ENCODE results near the gene ICAM3.

Gene ICAM3

DNA sequence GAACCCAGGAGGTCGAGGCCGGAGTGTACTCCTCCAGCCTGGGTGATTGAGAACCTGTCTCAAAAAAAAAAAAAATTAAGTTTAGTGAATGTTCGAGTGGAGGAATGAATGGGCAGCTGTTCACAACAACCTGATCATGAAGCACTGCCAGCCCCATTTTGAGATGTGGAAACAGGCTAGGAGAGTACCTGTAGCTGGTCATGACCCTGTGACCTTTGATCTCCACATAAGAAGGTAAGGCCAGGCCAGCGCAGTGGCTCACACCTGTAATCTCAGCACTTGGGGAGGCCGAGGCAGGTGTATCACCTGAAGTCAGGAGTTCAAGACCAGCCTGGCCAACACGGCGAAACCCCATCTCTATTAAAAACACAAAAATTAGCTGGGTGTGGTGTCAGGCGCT, 13.7 kb downstream of the ICAM3 start:
- TF ChIP-seq, protein P1, sequence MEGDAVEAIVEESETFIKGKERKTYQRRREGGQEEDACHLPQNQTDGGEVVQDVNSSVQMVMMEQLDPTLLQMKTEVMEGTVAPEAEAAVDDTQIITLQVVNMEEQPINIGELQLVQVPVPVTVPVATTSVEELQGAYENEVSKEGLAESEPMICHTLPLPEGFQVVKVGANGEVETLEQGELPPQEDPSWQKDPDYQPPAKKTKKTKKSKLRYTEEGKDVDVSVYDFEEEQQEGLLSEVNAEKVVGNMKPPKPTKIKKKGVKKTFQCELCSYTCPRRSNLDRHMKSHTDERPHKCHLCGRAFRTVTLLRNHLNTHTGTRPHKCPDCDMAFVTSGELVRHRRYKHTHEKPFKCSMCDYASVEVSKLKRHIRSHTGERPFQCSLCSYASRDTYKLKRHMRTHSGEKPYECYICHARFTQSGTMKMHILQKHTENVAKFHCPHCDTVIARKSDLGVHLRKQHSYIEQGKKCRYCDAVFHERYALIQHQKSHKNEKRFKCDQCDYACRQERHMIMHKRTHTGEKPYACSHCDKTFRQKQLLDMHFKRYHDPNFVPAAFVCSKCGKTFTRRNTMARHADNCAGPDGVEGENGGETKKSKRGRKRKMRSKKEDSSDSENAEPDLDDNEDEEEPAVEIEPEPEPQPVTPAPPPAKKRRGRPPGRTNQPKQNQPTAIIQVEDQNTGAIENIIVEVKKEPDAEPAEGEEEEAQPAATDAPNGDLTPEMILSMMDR (conservative IDR thresholded peaks at IDR 0.05; ENCODE audit: low read depth, low read length), result no peak
- H3K4me3 ChIP-seq (ENCODE audit: low read depth, low read length), result no peak overlapping the region
- DNase-seq (ENCODE audit: low read depth), result no peak

DNA sequence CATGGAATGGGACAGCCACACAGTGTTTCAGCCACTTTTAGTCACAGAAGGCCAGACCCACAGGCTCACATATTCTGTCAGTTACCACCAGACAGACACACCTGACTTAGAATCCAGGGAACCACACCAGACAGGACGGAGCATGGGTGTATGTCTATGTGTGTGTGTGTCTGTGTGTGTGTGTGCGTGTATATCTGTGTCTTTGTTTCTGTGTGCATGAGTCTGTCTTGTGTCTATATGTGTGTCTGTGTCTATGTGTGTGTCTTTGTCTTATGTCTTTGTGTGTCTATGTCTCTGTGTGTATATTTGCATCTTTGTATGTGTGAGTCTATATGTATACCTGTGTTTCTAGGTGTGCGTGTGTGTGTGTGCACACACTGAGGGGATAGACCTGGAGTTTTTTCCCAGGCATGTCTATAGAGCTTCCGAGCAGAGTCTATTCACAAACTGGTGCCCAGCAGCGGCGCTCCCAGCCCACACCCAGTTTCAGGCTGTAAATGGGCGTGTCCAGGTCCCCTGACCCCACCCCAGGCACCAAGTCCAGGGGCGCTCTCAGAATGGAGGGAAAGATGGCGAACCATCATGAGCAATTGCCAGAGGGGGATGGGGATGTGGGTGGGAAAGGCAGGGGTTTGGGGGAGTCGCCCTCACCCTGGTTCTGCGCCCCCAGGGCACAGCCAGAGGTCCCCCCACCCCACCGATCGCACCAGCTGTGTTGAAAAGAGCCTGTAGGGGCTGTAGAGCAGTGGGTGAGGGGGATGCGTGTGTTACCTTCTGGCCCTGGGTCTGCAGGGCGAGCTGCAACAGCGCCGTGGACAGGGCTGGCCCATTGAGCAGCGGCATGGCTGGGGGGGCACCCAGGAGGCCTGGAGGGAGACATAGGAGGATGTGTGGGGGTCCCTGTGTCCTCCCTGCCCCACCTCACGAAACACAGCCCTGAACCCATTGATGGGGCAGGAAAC, 17.3 kb downstream of the ICAM3 start:
- TF ChIP-seq, protein P1 (conservative IDR thresholded peaks at IDR 0.05; ENCODE audit: low read depth, low read length), result no peak
- DNase-seq (ENCODE audit: low read depth), result no peak
- no peak overlapping the region for H3K4me3 ChIP-seq (ENCODE audit: low read depth, low read length)

DNA sequence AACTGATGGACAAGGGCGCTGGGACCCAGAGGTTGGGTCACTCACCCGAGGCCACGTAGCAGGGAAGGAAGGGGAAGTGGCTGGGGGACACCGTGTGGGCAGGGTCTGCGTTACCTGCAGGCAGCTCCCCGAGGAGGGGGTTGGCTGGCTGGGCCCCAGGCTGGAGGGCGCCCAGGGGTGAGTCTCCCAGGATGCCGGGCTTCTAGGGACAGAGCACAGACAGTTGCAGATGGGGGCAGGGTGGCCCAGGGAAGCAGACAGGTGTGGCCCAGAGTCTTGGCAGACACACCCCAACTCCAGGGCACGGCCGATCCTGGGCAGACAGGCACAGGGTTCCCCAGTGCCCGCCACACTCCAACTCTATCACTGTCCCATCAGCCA, 18.0 kb downstream of the ICAM3 start:
- no peak overlapping the region for H3K4me3 ChIP-seq (ENCODE audit: low read depth, low read length)
- DNase-seq (ENCODE audit: low read depth), result no peak
- TF ChIP-seq, protein P1 (conservative IDR thresholded peaks at IDR 0.05; ENCODE audit: low read depth, low read length), result no peak

DNA sequence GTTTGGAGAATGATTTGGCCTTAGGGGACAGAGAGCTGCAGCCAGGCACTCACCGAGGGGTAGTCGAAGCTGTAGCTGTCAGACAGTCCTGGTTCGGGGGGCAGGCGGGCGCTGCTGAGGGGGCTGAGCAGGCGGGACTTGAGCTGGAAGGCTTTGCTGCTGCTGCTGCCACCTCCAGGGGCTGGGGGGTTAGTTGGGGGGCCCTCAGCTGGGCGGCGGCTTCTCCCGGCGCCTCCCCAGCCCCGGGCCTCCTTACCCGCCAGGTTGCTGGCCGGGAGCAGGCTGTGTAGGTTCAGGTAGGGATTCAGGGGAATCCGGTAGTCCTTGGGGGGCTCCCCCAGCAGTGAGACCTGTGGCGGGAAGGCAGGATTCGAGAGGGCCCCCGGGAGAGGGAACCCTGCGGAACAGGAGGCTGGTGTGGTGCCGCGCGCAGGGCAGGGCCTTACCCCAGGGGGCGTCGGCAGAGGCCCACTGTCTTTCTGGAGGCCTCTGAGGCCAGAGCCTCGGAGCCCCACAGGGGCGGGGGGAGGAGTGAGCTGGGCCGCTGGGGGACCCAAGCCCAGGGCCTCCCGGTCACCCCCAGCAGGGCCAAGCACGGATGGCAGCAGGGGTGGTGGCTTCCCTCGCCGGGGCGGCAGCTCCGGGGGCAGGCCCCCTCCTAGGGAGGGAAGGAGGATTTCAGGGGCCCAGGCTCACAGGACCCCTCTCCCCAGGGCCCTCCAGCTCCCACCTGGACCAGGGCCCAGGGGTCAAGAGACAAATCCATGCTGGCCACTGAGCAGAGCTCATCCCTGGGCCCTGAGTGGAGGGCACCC, 18.6 kb downstream of the ICAM3 start:
- no peak for DNase-seq (ENCODE audit: low read depth)
- TF ChIP-seq, protein P1 (conservative IDR thresholded peaks at IDR 0.05; ENCODE audit: low read depth, low read length), result no peak
- no peak overlapping the region for H3K4me3 ChIP-seq (ENCODE audit: low read depth, low read length)

DNA sequence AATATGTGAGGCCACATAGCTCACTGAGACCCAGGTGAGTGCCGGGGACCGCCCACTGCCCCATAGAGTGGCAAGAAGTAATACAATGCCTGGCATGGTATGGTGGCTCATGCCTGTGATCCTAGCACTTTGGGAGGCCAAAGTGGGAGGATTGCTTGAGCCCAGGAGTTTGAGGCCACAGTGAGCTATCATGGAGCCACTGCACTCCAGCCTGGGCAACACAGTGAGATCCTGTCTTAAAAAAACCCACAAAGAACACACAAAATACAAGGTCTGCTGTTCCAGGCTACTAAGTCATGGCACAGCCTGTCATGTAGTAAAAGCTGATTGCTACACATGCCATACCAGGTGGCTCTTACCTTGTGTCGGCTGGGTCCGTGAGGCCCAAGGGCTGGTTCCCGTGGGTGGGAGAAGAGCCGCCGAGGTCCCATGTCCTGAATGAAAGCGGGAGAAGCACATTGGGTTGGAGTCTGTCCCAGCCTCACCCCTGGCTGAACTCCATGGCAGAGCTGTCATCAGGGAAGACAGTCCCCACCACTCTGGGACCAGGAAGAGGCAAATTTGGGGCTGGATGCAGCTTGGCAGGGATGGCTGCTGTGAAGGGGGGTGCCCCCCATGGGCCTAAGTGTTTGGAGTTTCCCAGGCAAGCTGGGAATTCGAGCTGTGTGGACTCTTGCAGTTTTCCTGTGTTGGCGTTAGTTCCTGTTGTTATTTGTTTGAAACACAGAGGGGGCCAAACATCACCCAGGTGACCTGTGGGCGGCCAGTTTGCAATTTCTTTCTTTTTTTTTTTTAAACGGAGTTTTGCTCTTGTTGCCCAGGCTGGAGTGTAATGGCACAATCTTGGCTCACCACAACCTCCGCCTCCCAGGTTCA, 20.4 kb downstream of the ICAM3 start:
- TF ChIP-seq, protein P1 (conservative IDR thresholded peaks at IDR 0.05; ENCODE audit: low read depth, low read length), result no peak
- DNase-seq (ENCODE audit: low read depth), result no peak
- H3K4me3 ChIP-seq (ENCODE audit: low read depth, low read length), result no peak overlapping the region

DNA sequence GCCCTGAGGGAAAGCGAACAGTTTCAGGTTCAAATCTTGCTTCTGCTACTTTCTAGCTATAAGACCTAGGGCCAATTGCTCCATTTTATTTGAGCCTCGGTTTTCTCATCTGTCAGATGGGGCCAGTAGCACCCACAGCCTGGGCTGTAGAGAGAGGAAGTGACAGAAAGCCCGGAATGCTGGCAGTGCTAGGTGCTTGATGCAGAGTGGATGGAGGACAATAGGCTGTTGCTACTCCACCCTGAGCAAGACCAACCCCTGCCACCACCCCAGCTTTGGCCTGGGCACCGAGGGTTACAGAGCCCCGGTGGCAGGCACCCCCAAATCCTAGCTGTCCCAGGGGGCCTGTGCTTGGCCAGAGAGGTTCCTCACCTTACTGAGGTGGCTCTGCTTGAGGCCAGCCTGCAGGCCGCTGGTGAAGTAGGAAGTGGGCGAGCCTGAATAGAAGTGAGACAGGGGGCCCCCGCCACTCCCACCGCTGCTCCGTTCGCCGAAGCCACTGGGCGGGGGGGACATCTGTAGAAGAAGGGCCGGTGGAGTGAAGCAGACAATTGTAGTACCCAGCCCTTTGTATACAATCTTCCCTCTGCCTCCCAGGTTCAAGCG, 21.5 kb downstream of the ICAM3 start:
- H3K4me3 ChIP-seq (ENCODE audit: low read depth, low read length), result no peak overlapping the region
- TF ChIP-seq, protein P1 (conservative IDR thresholded peaks at IDR 0.05; ENCODE audit: low read depth, low read length), result no peak
- DNase-seq (ENCODE audit: low read depth), result no peak

Data from choroid plexus epithelial cell (primary cell).